Activated CD4-positive, alpha-beta T cell treated with anti-CD3 and anti-CD28 coated beads, Interleukin-2, amount 10 ng/mL, durations not matched to agents 24 days and 14 days (primary cell): ENCODE results near the gene ATP5PB. TPM values are rescaled to one million over a fixed set of nuclear protein-coding genes. Genes with fewer than 3 reads are reported as not detected.

ENCODE experiments used
- DNase-seq: peaks from one replicate; pipeline ENCODE4 v3.0.0; 2022
- H3K27ac Mint-ChIP-seq: one replicate; pipeline ENCODE4 v1.8.0; 2022; ENCODE audit warnings: mild to moderate bottlenecking, mixed read lengths
- H3K27me3 Mint-ChIP-seq: one replicate; pipeline ENCODE4 v1.8.0; 2022; ENCODE audit warnings: mixed read lengths
- H3K36me3 Mint-ChIP-seq: one replicate; pipeline ENCODE4 v1.8.0; 2022; ENCODE audit warnings: low read depth, mild to moderate bottlenecking, mixed read lengths
- H3K4me1 Mint-ChIP-seq: one replicate; pipeline ENCODE4 v1.8.0; 2021; ENCODE audit warnings: mixed read lengths
- H3K4me3 Mint-ChIP-seq: one replicate; pipeline ENCODE4 v1.8.0; 2022; ENCODE audit warnings: mild to moderate bottlenecking, moderate library complexity, mixed read lengths
- H3K9me3 Mint-ChIP-seq: one replicate; pipeline ENCODE4 v1.8.0; 2021; ENCODE audit warnings: mixed read lengths
- intact Hi-C: fragments of 100-400 bp; cut with micrococcal nuclease; formaldehyde crosslinking; loops from one replicate; pipeline ENCODE4 v1.15.1; 2023
- total RNA-seq: library from RNA; stranded (reverse); gene quantifications from 2 replicates; pipeline ENCODE4 v1.2.3, GENCODE V29; 2022

ATP5PB gene, protein sequence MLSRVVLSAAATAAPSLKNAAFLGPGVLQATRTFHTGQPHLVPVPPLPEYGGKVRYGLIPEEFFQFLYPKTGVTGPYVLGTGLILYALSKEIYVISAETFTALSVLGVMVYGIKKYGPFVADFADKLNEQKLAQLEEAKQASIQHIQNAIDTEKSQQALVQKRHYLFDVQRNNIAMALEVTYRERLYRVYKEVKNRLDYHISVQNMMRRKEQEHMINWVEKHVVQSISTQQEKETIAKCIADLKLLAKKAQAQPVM
- 308 and 325 TPM in 2 replicates for total RNA-seq

- peak within 1 kb of the TSS; percentile 100 for H3K4me3 Mint-ChIP-seq
- peaks cover 68% of the 10 kb centered on the region for H3K4me1 Mint-ChIP-seq
These were observed at the start of gene ATP5PB, which contains the start of gene WDR77 for GRCh38 chr1:111448918-111449702. ATP5PB (plus strand) TSS chr1:111449464; CDS start chr1:111449542, 78 bp downstream. WDR77 (minus strand) TSS chr1:111449256; CDS start chr1:111449169, 87 bp downstream.

DNA sequence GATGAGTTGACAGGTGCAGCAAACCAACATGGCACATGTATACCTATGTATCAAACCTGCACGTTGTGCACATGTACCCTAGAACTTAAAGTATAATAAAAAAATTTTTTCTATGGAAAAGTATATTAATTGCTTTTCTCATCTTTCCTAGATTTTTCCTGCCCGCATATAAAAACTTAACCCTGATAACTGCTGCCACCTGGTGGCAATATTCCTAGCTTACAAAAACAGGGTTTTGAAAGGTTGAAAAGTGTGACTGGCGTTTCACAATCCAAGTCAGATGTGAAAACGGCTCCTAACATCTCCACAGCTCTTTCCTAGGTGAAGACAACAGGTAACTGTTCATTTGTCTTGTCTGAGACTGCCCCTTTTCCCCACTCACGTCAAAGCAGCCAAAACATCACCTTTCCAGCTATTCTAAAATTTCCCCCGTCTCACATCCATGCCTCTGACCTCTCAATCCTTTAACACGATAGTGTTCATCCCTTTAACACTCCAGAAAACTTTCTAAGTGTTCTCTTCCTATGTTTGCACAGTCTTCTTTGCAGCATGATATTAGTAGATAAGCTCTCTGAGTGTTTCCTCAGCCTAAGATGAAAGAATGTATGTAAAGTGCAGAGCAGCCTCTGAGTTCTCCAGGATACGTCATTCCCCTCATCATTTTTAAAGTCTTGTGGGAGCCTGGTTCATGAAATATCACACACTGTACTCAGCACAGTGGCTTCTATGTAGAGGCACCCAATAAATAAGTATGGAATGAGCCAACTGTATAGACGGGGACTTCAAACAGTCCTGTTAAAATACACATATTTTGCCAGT is 49.3 kb upstream of the ATP5PB start:
- intact Hi-C loops, result loop anchor here (1.0 to 10.0 kb wide), 4 partner anchors 42 to 365 kb away; no protein-coding TSS in a partner anchor
- H3K36me3 Mint-ChIP-seq, result no peaks in the 10 kb centered on the region
- peak; percentile 83 for DNase-seq
- no peak overlapping the region for H3K27ac Mint-ChIP-seq
- peaks cover 38% of the 10 kb centered on the region for H3K27me3 Mint-ChIP-seq
- no peak overlapping the region for H3K4me3 Mint-ChIP-seq
- H3K4me1 Mint-ChIP-seq, result peaks cover 11% of the 10 kb centered on the region
- no peaks in the 10 kb centered on the region for H3K9me3 Mint-ChIP-seq

More at GRCh38 chr1:111448918-111449702, at the start of gene ATP5PB, which contains the start of gene WDR77:
- DNase-seq, result peak; percentile 98
- no peaks in the 10 kb centered on the region for H3K9me3 Mint-ChIP-seq
- peaks cover 62% of the 10 kb centered on the region for H3K36me3 Mint-ChIP-seq
- H3K27me3 Mint-ChIP-seq, result no peaks in the 10 kb centered on the region
- H3K27ac Mint-ChIP-seq, result peak within 1 kb of the TSS; percentile 98
- intact Hi-C loops, result loop anchor here (1.0 to 5.0 kb wide), 5 partner anchors 26 to 310 kb away; partner anchors contain the start of gene DDX20

DNA sequence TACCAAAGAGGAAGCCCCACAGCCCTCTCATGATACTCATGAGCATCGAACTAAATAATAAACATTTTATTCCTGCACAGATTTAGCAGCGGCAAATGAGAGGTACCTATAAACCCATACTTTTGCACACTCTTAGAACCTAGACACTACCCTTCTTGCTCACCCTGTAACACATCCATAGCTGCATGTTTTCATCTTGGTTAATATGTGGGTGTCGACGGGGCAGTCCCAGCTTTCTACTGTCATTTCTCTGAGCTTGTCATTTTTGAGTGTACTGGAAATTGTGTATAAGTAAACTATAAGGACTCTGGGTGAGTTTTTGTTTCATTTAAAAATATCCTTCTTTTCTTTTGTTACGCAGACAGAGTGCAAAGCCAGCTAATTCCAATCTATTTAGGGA is 47.2 kb upstream of the ATP5PB start:
- Mint-ChIP-seq H3K27me3 (peaks cover 25% of the 10 kb centered on the region), H3K9me3 (no peaks in the 10 kb centered on the region), H3K27ac (no peak overlapping the region), H3K4me1 (peaks cover 20% of the 10 kb centered on the region), H3K4me3 (no peak overlapping the region), H3K36me3 (no peaks in the 10 kb centered on the region)
- DNase-seq, result no peak
- intact Hi-C loops, result loop anchor here (1.0 to 10.0 kb wide), 4 partner anchors 40 to 367 kb away; no protein-coding TSS in a partner anchor

DNA sequence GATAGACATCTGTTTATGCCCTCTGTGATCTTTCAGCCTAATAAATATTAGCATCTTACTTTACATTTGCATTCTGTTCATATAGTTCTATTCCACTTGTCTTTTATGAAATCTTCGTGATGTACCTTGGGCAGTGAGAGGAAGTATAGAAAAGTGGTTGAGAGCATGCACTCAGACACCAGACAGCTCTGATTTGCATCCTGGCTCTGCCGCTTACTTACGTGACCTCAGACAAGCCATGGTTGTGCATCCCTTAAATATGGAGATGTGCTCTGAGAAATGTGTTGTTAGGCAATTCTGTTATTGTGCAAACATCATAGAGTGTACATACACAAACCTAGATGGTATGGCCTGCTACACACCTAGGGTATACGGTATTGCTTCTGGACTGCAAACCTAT is 44.7 kb upstream of the ATP5PB start:
- no peak for DNase-seq
- intact Hi-C loops, result loop anchor here (5.0 to 10.0 kb wide), 3 partner anchors 38 to 370 kb away; no protein-coding TSS in a partner anchor
- Mint-ChIP-seq H3K27me3 (peaks cover 13% of the 10 kb centered on the region), H3K27ac (no peak overlapping the region), H3K4me1 (peaks cover 23% of the 10 kb centered on the region), H3K36me3 (no peaks in the 10 kb centered on the region), H3K9me3 (no peaks in the 10 kb centered on the region), H3K4me3 (no peak overlapping the region)

DNA sequence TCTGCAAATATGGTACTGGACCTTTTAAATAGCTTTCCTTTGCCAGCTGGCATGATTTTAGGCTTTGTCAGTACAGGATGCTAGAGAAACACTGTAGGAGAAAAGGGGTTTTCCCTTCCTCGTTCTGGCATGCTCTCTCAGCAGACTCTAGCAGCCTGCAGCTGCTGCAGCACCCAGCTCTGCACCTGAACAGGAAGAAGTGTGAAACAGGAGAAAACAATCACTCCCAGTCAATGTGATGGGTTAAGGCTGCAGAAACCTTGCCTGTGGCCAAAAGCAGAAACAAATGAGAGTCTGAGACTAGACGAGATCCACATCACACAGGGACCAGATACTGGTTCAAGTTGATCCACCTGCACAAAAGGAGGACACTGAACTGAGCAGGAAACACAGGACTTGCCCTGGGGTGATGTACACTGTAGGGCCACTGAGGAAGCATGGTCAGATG is 42.9 kb upstream of the ATP5PB start:
- Mint-ChIP-seq H3K4me1 (peaks cover 19% of the 10 kb centered on the region), H3K27ac (peak overlapping the region; percentile 31), H3K36me3 (no peaks in the 10 kb centered on the region), H3K4me3 (peak overlapping the region; percentile 17), H3K27me3 (peaks cover 11% of the 10 kb centered on the region), H3K9me3 (no peaks in the 10 kb centered on the region)
- peak; percentile 86 for DNase-seq
- intact Hi-C loops, result loop anchor here (10.0 kb wide), 1 partner anchor 372 kb away; no protein-coding TSS in a partner anchor

GRCh38 chr1:111407301-111407700 is 42.0 kb upstream of the ATP5PB start:
- Mint-ChIP-seq H3K4me1 (peaks cover 16% of the 10 kb centered on the region), H3K27me3 (peaks cover 12% of the 10 kb centered on the region), H3K4me3 (no peak overlapping the region), H3K27ac (no peak overlapping the region), H3K9me3 (no peaks in the 10 kb centered on the region), H3K36me3 (no peaks in the 10 kb centered on the region)
- intact Hi-C loops, result loop anchor here (10.0 kb wide), 1 partner anchor 372 kb away; no protein-coding TSS in a partner anchor
- no peak for DNase-seq

GRCh38 chr1:111412839-111413238 is 36.4 kb upstream of the ATP5PB start:
- Mint-ChIP-seq H3K4me3 (no peak overlapping the region), H3K36me3 (no peaks in the 10 kb centered on the region), H3K27ac (no peak overlapping the region), H3K4me1 (peaks cover 2% of the 10 kb centered on the region), H3K9me3 (no peaks in the 10 kb centered on the region), H3K27me3 (peaks cover 17% of the 10 kb centered on the region)
- intact Hi-C loops, result no loop called here
- no peak for DNase-seq

DNA sequence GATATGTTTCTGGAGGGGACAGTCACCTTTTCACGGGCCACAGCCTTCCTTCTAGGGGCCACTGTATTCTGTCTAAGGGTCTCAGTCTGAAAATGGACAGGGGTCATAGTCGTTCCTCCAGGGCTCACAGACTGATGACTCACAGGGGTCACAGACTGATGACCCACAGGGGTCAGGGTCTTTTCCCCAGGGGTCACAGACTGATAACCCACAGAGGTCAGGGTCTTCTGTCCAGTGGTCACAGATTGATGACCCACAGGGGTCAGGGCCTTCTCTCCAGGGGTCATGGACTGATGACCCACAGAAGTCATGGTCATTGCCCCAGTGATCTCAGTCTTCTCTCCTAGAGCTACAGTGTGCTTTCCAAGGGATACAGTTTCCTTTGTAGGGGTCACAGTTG is 34.5 kb upstream of the ATP5PB start:
- no peak overlapping the region for H3K4me3 Mint-ChIP-seq
- DNase-seq, result no peak

GRCh38 chr1:111415461-111415860 is 33.8 kb upstream of the ATP5PB start:
- peaks cover 13% of the 10 kb centered on the region for H3K27me3 Mint-ChIP-seq
- H3K27ac Mint-ChIP-seq, result no peak overlapping the region
- no peaks in the 10 kb centered on the region for H3K36me3 Mint-ChIP-seq
- no peak for DNase-seq
- H3K9me3 Mint-ChIP-seq, result no peaks in the 10 kb centered on the region
- intact Hi-C loops, result no loop called here
- H3K4me3 Mint-ChIP-seq, result no peak overlapping the region
- peaks cover 2% of the 10 kb centered on the region for H3K4me1 Mint-ChIP-seq

More for the DNA sequence above, 34.5 kb upstream of the ATP5PB start:
- H3K36me3 Mint-ChIP-seq, result no peaks in the 10 kb centered on the region
- peaks cover 18% of the 10 kb centered on the region for H3K27me3 Mint-ChIP-seq
- intact Hi-C loops, result no loop called here
- H3K27ac Mint-ChIP-seq, result no peak overlapping the region
- no peaks in the 10 kb centered on the region for H3K9me3 Mint-ChIP-seq
- H3K4me1 Mint-ChIP-seq, result peaks cover 2% of the 10 kb centered on the region

DNA sequence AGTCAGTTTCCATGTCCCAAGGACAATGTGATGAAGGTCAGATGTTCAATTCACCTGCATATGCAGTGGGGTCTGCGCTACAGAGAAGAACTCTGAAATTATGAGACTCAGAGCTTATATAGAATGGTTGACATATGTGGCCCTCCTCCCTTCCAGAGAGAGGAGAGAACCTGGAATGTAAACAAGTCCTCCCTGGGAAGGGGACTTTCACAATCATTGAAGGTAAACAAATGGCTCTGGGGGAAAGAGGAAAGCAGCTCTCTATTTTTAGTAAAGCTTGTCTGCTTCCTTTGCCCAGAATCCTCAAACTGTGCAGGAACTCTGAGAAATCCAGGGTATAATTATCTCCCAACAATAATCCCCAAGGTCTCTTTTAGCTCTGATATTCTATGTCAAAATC is 31.5 kb upstream of the ATP5PB start:
- H3K27me3 Mint-ChIP-seq, result peaks cover 5% of the 10 kb centered on the region
- no peak overlapping the region for H3K27ac Mint-ChIP-seq
- no peak overlapping the region for H3K4me3 Mint-ChIP-seq
- peaks cover 2% of the 10 kb centered on the region for H3K4me1 Mint-ChIP-seq
- no peaks in the 10 kb centered on the region for H3K36me3 Mint-ChIP-seq
- no peaks in the 10 kb centered on the region for H3K9me3 Mint-ChIP-seq
- DNase-seq, result no peak
- intact Hi-C loops, result no loop called here

- Mint-ChIP-seq H3K36me3 (no peaks in the 10 kb centered on the region), H3K27me3 (peaks cover 2% of the 10 kb centered on the region), H3K27ac (no peak overlapping the region), H3K9me3 (no peaks in the 10 kb centered on the region), H3K4me3 (no peak overlapping the region), H3K4me1 (peaks cover 2% of the 10 kb centered on the region)
- no peak for DNase-seq
- intact Hi-C loops, result no loop called here
These were observed 30.2 kb upstream of the ATP5PB start for GRCh38 chr1:111419037-111419436.

- H3K4me3 Mint-ChIP-seq, result no peak overlapping the region
- H3K36me3 Mint-ChIP-seq, result no peaks in the 10 kb centered on the region
- no peaks in the 10 kb centered on the region for H3K9me3 Mint-ChIP-seq
- peak overlapping the region; percentile 11 for H3K27ac Mint-ChIP-seq
- intact Hi-C loops, result no loop called here
- no peak for DNase-seq
- H3K4me1 Mint-ChIP-seq, result peaks cover 2% of the 10 kb centered on the region
- H3K27me3 Mint-ChIP-seq, result peaks cover 4% of the 10 kb centered on the region
These were observed 28.9 kb upstream of the ATP5PB start for GRCh38 chr1:111420377-111420776.
